H9 (cell line): ENCODE measurements around the gene ARID1B. TPM values are rescaled to one million over a fixed set of nuclear protein-coding genes. Genes with fewer than 3 reads are reported as not detected.

ENCODE experiments used
- DNase-seq: peaks from one replicate; pipeline ENCODE4 v3.0.0-alpha.2; 2017
- H2AFZ ChIP-seq: one replicate; pipeline ENCODE4 v1.6.1; 2013; ENCODE audit warnings: mild to moderate bottlenecking, low read length, control low read depth, moderate library complexity
- H2AK5ac ChIP-seq: 2 replicates; pipeline ENCODE4 v1.6.1; 2013; ENCODE audit warnings: low read length, control low read depth, mixed read lengths; ENCODE audit not compliant: insufficient read length
- H2BK120ac ChIP-seq: one replicate; pipeline ENCODE4 v1.6.1; 2013; ENCODE audit warnings: low read depth, mild to moderate bottlenecking, low read length, control low read depth, inconsistent platforms; ENCODE audit not compliant: poor library complexity, severe bottlenecking
- H2BK12ac ChIP-seq: 2 replicates; pipeline ENCODE4 v1.6.1; 2013; ENCODE audit warnings: low read length, control low read depth, mixed read lengths, low read depth; ENCODE audit not compliant: insufficient read length
- H2BK15ac ChIP-seq: 2 replicates; pipeline ENCODE4 v1.6.1; 2013; ENCODE audit warnings: low read depth, low read length, control low read depth
- H2BK20ac ChIP-seq: one replicate; pipeline ENCODE4 v1.6.1; 2013; ENCODE audit warnings: low read depth, mild to moderate bottlenecking, low read length, control low read depth, inconsistent platforms; ENCODE audit not compliant: poor library complexity, severe bottlenecking
- H2BK5ac ChIP-seq: 2 replicates; pipeline ENCODE4 v1.6.1; 2013; ENCODE audit warnings: low read length, control low read depth, mixed read lengths; ENCODE audit not compliant: insufficient read length
- H3K14ac ChIP-seq: 2 replicates; pipeline ENCODE4 v1.6.1; 2013; ENCODE audit warnings: low read length, control low read depth; ENCODE audit not compliant: insufficient read depth
- H3K18ac ChIP-seq: 2 replicates; pipeline ENCODE4 v1.6.1; 2013; ENCODE audit warnings: low read depth, mild to moderate bottlenecking, mixed read lengths, low read length, control low read depth; ENCODE audit not compliant: insufficient read length
- H3K23ac ChIP-seq: 2 replicates; pipeline ENCODE4 v1.6.1; 2013; ENCODE audit warnings: low read length, control low read depth, mixed read lengths, low read depth; ENCODE audit not compliant: insufficient read length
- H3K23me2 ChIP-seq: 2 replicates; pipeline ENCODE4 v1.6.1; 2013; ENCODE audit warnings: low read depth, mild to moderate bottlenecking, mixed read lengths, low read length, control low read depth; ENCODE audit not compliant: insufficient read length, poor library complexity, severe bottlenecking
- H3K27ac ChIP-seq: 2 replicates; pipeline ENCODE4 v1.5.1; 2013; ENCODE audit warnings: low read length, control low read depth, mixed read lengths, low read depth; ENCODE audit not compliant: insufficient read length
- H3K27me3 ChIP-seq: 2 replicates; pipeline ENCODE4 v1.6.1; 2013; ENCODE audit warnings: low read length, control low read depth, inconsistent platforms; ENCODE audit not compliant: insufficient read depth
- H3K4ac ChIP-seq: 2 replicates; pipeline ENCODE4 v1.6.1; 2013; ENCODE audit warnings: low read depth, mild to moderate bottlenecking, control low read depth, inconsistent platforms, low read length, moderate library complexity
- H3K4me1 ChIP-seq: 2 replicates; pipeline ENCODE4 v1.6.1; 2013; ENCODE audit warnings: low read length, control low read depth, inconsistent platforms; ENCODE audit not compliant: insufficient read depth
- H3K4me2 ChIP-seq: 2 replicates; pipeline ENCODE4 v1.6.1; 2013; ENCODE audit warnings: low read length, control low read depth, mixed read lengths; ENCODE audit not compliant: insufficient read length, insufficient read depth
- H3K56ac ChIP-seq: 2 replicates; pipeline ENCODE4 v1.6.1; 2013; ENCODE audit warnings: low read depth, mild to moderate bottlenecking, mixed read lengths, low read length, control low read depth; ENCODE audit not compliant: insufficient read length
- H3K79me1 ChIP-seq: 2 replicates; pipeline ENCODE4 v1.6.1; 2013; ENCODE audit warnings: low read depth, mild to moderate bottlenecking, moderate library complexity, low read length, control low read depth, inconsistent platforms; ENCODE audit not compliant: insufficient read depth, poor library complexity, severe bottlenecking
- H3K79me2 ChIP-seq: 2 replicates; pipeline ENCODE4 v1.6.1; 2013; ENCODE audit warnings: low read length, control low read depth, inconsistent platforms; ENCODE audit not compliant: insufficient read depth
- H3K9ac ChIP-seq: 2 replicates; pipeline ENCODE4 v1.6.1; 2013; ENCODE audit warnings: low read length, control low read depth, mixed read lengths; ENCODE audit not compliant: insufficient read length; ENCODE audit errors: extremely low read depth
- H3K9me3 ChIP-seq: one replicate; pipeline ENCODE4 v1.6.1; 2013; ENCODE audit warnings: low read depth, low read length, inconsistent platforms; ENCODE audit not compliant: control insufficient read depth
- H3T11ph ChIP-seq: one replicate; pipeline ENCODE4 v1.6.1; 2013; ENCODE audit warnings: mild to moderate bottlenecking, low read length, control low read depth, inconsistent platforms
- H4K20me1 ChIP-seq: one replicate; pipeline ENCODE4 v1.6.1; 2013; ENCODE audit not compliant: control insufficient read depth, insufficient read length, insufficient read depth
- H4K5ac ChIP-seq: 2 replicates; pipeline ENCODE4 v1.6.1; 2013; ENCODE audit warnings: low read depth, mild to moderate bottlenecking, mixed read lengths, low read length, control low read depth; ENCODE audit not compliant: insufficient read length
- H4K8ac ChIP-seq: replicated peaks from 2 replicates; pipeline ENCODE4 v1.6.1; 2013; ENCODE audit warnings: low read length, control low read depth, mixed read lengths, low read depth; ENCODE audit not compliant: insufficient read length
- H4K91ac ChIP-seq: 2 replicates; pipeline ENCODE4 v1.6.1; 2013; ENCODE audit warnings: low read depth, mild to moderate bottlenecking, moderate library complexity, mixed read lengths, low read length, control low read depth; ENCODE audit not compliant: insufficient read length
- H3K27ac Mint-ChIP-seq, 3 experiments: 2 replicates in 2 of 3; 3 replicates in 1 of 3; pipeline ENCODE4 v1.8.0; 2020 to 2021; ENCODE audit warnings: mixed read lengths in 3 of 3, mild to moderate bottlenecking in 1 of 3, moderate library complexity in 1 of 3
- H3K27me3 Mint-ChIP-seq: 2 replicates; pipeline ENCODE4 v1.8.0; 2021; ENCODE audit warnings: low read depth, mild to moderate bottlenecking, moderate library complexity, mixed read lengths
- H3K36me3 Mint-ChIP-seq, 3 experiments: 2 replicates in 2 of 3; 3 replicates in 1 of 3; pipeline ENCODE4 v1.8.0; 2020 to 2021; ENCODE audit warnings: low read depth in 3 of 3, mixed read lengths in 3 of 3; ENCODE audit not compliant: insufficient read depth in 1 of 3
- H3K4me1 Mint-ChIP-seq, 2 experiments: 2 replicates each; pipeline ENCODE4 v1.8.0; 2020; ENCODE audit warnings: mixed read lengths in 2 of 2
- H3K4me3 Mint-ChIP-seq, 2 experiments: 2 replicates in 1 of 2; 3 replicates in 1 of 2; pipeline ENCODE4 v1.8.0; 2020 to 2021; ENCODE audit warnings: mild to moderate bottlenecking in 2 of 2, mixed read lengths in 2 of 2, moderate library complexity in 1 of 2
- H3K9me3 Mint-ChIP-seq, 2 experiments: 2 replicates in 1 of 2; 3 replicates in 1 of 2; pipeline ENCODE4 v1.8.0; 2020; ENCODE audit warnings: mild to moderate bottlenecking in 2 of 2, mixed read lengths in 2 of 2, moderate library complexity in 1 of 2
- WGBS: extraction: QIAGEN DNeasy Blood & Tissue Kit; methylation state at CpG from one replicate; pipeline ENCODE4 v1.1.7; 2013; ENCODE audit warnings: missing lambda C conversion rate, low lambda C conversion rate, mixed read lengths; ENCODE audit not compliant: insufficient read length; ENCODE audit errors: extremely low coverage; 5-methylcytosine and 5-hydroxymethylcytosine counted together
- total RNA-seq: library from RNA; stranded (reverse); gene quantifications from 2 replicates; pipeline ENCODE4 v1.2.1, GENCODE V29; 2021
- TF ChIP-seq, protein P1 (sequence below): fragments of 200-600 bp; sonication (generic); conservative IDR thresholded peaks from 3 replicates; pipeline ENCODE4 v1.8.0; 2021; ENCODE audit warnings: antibody characterized with exemption, mild to moderate bottlenecking

The ARID1B gene
- total RNA-seq, 1 experiment from 2014 or later = 88.2 TPM

DNA sequence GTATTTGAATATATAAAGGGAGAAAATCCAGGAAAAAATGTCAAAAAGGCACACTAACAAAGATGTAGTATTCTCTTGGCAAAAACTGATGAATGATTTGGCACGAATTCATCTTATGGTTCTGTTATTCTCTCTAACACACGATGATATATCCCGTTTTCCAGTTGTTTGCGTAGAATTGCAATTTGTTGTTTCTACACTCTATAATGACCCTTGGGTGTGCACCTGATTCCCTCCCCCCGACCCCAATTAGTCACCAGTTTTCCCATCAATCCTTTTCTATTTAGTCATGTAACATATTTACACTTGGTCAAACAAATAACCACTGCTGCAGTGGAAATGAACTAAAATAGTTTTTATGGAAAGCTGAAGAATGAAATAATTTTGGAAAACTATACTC is 1.5 kb upstream of the ARID1B start:
- H3K27me3 Mint-ChIP-seq = 0 out of 2 replicates have a peak, but pooled peaks cover 2% of the 10 kb centered on the region

More for the DNA sequence above, 1.5 kb upstream of the ARID1B start:
- Mint-ChIP-seq H3K4me1 (peaks cover 50 to 58% of the 10 kb centered on the region in 2 experiments), H3K9me3 (no peaks in the 10 kb centered on the region; a peak in 1 of 5 replicates), H3K36me3 (no peaks in the 10 kb centered on the region), H3K4me3 (peak overlapping the region; percentile 7 to 14; a peak in 3 of 5 replicates), H3K27ac (no peak overlapping the region)
- no peak overlapping the region for H2BK15ac ChIP-seq
- H3K9me3 ChIP-seq = no peaks in the 10 kb centered on the region
- H2BK5ac ChIP-seq = no peak overlapping the region
- no peak overlapping the region for H4K8ac ChIP-seq
- peaks cover 6% of the 10 kb centered on the region; the same call in 1 of the 2 replicates for H3K79me2 ChIP-seq
- peaks cover 2% of the 10 kb centered on the region; the same call in 1 of the 2 replicates for H3K4me1 ChIP-seq
- no peak for DNase-seq
- H2BK12ac ChIP-seq = no peak overlapping the region
- no peak overlapping the region for H2BK120ac ChIP-seq
- H3K56ac ChIP-seq = no peak overlapping the region
- H3K23ac ChIP-seq = no peak overlapping the region
- no peak overlapping the region for H3K9ac ChIP-seq
- H3K14ac ChIP-seq = no peak overlapping the region
- H3K27me3 ChIP-seq = no peaks in the 10 kb centered on the region
- H2BK20ac ChIP-seq = no peak overlapping the region
- peaks cover 15% of the 10 kb centered on the region for H3K23me2 ChIP-seq
- no CpG with 5 or more reads among the region's 5 CpGs for WGBS
- no peak overlapping the region for H3K18ac ChIP-seq
- H4K91ac ChIP-seq = no peak overlapping the region
- H2AFZ ChIP-seq = no peak overlapping the region
- TF ChIP-seq, protein P1, sequence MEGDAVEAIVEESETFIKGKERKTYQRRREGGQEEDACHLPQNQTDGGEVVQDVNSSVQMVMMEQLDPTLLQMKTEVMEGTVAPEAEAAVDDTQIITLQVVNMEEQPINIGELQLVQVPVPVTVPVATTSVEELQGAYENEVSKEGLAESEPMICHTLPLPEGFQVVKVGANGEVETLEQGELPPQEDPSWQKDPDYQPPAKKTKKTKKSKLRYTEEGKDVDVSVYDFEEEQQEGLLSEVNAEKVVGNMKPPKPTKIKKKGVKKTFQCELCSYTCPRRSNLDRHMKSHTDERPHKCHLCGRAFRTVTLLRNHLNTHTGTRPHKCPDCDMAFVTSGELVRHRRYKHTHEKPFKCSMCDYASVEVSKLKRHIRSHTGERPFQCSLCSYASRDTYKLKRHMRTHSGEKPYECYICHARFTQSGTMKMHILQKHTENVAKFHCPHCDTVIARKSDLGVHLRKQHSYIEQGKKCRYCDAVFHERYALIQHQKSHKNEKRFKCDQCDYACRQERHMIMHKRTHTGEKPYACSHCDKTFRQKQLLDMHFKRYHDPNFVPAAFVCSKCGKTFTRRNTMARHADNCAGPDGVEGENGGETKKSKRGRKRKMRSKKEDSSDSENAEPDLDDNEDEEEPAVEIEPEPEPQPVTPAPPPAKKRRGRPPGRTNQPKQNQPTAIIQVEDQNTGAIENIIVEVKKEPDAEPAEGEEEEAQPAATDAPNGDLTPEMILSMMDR = no peak
- H2AK5ac ChIP-seq = no peak overlapping the region
- no peak overlapping the region for H3K4ac ChIP-seq
- H4K20me1 ChIP-seq = no peaks in the 10 kb centered on the region
- no peak overlapping the region for H3K27ac ChIP-seq
- H4K5ac ChIP-seq = no peak overlapping the region
- H3T11ph ChIP-seq = no peak overlapping the region
- no peak overlapping the region for H3K4me2 ChIP-seq
- no peaks in the 10 kb centered on the region for H3K79me1 ChIP-seq
